SJSA1 (cell line): ENCODE results near the gene MAP4K4. TPM values are rescaled to one million over a fixed set of nuclear protein-coding genes. Genes with fewer than 3 reads are reported as not detected.
"Not testable (repeated sequence)": the region's sequence is repeated elsewhere in the genome, so short reads cannot be mapped to it uniquely, and the experiment has no call there.

Experiments used
- DNase-seq, 2 experiments: peaks; one replicate each; pipeline ENCODE4 v3.0.0-alpha.2; 2015 to 2020; ENCODE audit warnings: low spot score in 2 of 2, low read depth in 1 of 2
- H3K27ac ChIP-seq: fragments of 250-450 bp; sonication (Bioruptor Pico); 2 replicates; pipeline ENCODE4 v1.5.1; 2020; ENCODE audit warnings: mild to moderate bottlenecking, moderate library complexity
- H3K27me3 ChIP-seq: fragments of 250-450 bp; sonication (Bioruptor Pico); replicated peaks from 2 replicates; pipeline ENCODE4 v1.5.1; 2020; ENCODE audit warnings: mild to moderate bottlenecking, moderate library complexity
- H3K36me3 ChIP-seq: fragments of 250-450 bp; sonication (Bioruptor Pico); 2 replicates; pipeline ENCODE4 v1.5.1; 2020; ENCODE audit warnings: mild to moderate bottlenecking
- H3K4me1 ChIP-seq: fragments of 250-450 bp; sonication (Bioruptor Pico); replicated peaks from 2 replicates; pipeline ENCODE4 v1.6.1; 2021; ENCODE audit warnings: mild to moderate bottlenecking
- H3K4me3 ChIP-seq: fragments of 250-450 bp; sonication (Bioruptor Pico); 2 replicates; pipeline ENCODE4 v1.5.1; 2020; ENCODE audit warnings: mild to moderate bottlenecking
- H3K9me3 ChIP-seq: fragments of 250-450 bp; sonication (Bioruptor Pico); replicated peaks from 2 replicates; pipeline ENCODE4 v1.5.1; 2020; ENCODE audit warnings: mild to moderate bottlenecking
- total RNA-seq: library from RNA; depleted of rRNA; stranded (reverse); fragments of >200 nt; shearing (Covaris generic); gene quantifications from 2 replicates; pipeline ENCODE4 v1.2.3, GENCODE V29; 2014

MAP4K4 gene
- total RNA-seq, 1 experiment from 2014 or later, result 83.1 TPM

DNA sequence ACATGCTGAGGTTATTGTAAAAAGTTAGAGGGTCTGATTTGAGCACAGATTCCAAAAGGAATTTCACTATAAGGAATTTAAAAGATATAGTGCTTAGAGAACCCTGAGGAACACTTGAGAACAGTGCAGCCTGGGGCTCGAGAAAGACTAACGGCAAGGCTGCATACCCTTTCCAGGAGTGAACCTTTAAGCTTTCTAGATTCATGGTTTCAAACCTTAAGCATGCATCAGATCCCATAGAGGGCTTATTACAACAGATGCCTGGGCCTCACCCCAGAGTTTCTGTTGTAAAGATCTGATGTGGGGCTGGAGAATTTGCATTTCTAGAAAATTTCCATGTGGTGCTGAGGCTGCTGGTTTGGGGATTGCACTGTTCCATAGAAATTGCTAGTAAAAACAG lies 203.7 kb downstream of the MAP4K4 start:
- Histone ChIP-seq H3K36me3 (peaks cover 4% of the 10 kb centered on the region; the same call in 1 of the 2 replicates), H3K27me3 (no peaks in the 10 kb centered on the region), H3K4me1 (no peaks in the 10 kb centered on the region), H3K27ac (no peak overlapping the region), H3K4me3 (no peak overlapping the region), H3K9me3 (peaks cover 6% of the 10 kb centered on the region; the same call in 1 of the 2 replicates)
- no peak for DNase-seq

DNA sequence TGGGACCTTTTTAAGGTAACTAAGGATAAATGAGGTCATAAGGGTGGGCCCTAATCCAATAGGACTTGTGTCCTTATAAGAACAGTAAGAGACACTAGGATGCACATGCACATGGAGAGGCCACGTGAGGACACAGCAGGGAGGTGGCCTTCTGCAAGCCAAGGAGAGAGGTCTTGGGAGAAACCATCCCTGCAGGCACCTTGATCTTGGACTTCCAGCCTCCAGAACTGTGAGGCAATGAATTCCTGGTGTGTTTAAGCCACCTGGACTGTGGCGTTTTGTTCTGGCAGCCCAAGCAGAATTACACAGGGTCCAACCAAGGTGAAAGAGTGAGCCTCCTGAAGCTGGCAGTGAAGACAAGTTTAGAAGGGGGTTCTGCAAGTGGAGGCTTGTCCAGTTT lies 204.7 kb downstream of the MAP4K4 start:
- Histone ChIP-seq H3K36me3 (no peaks in the 10 kb centered on the region), H3K9me3 (peaks cover 8% of the 10 kb centered on the region; the same call in 1 of the 2 replicates), H3K27ac (no peak overlapping the region), H3K27me3 (no peaks in the 10 kb centered on the region), H3K4me3 (no peak overlapping the region), H3K4me1 (no peaks in the 10 kb centered on the region)
- DNase-seq, result no peak

- no peaks in the 10 kb centered on the region for H3K27me3 ChIP-seq
- peaks cover 8% of the 10 kb centered on the region for H3K9me3 ChIP-seq
- H3K4me1 ChIP-seq, result no peaks in the 10 kb centered on the region
- H3K27ac ChIP-seq, result no peak overlapping the region
- H3K4me3 ChIP-seq, result no peak overlapping the region
- no peak for DNase-seq
- H3K36me3 ChIP-seq, result no peaks in the 10 kb centered on the region
Measured at GRCh38 chr2:101904916-101905315, 207.4 kb downstream of the MAP4K4 start.

GRCh38 chr2:101905746-101906336 lies 208.3 kb downstream of the MAP4K4 start:
- DNase-seq, result no peak

GRCh38 chr2:101909760-101910159 lies 212.3 kb downstream of the MAP4K4 start:
- Histone ChIP-seq H3K27me3 (0 out of 2 replicates have a peak, but pooled peaks cover 4% of the 10 kb centered on the region), H3K4me3 (no peak overlapping the region), H3K27ac (no peak overlapping the region), H3K9me3 (peaks cover 8% of the 10 kb centered on the region), H3K4me1 (no peaks in the 10 kb centered on the region), H3K36me3 (no peaks in the 10 kb centered on the region)
- DNase-seq, result no peak

More at GRCh38 chr2:101905746-101906336, 208.3 kb downstream of the MAP4K4 start:
- no peak overlapping the region for H3K27ac ChIP-seq
- H3K27me3 ChIP-seq, result no peaks in the 10 kb centered on the region
- no peaks in the 10 kb centered on the region for H3K36me3 ChIP-seq
- no peaks in the 10 kb centered on the region for H3K4me1 ChIP-seq
- H3K9me3 ChIP-seq, result peaks cover 8% of the 10 kb centered on the region
- H3K4me3 ChIP-seq, result no peak overlapping the region

DNA sequence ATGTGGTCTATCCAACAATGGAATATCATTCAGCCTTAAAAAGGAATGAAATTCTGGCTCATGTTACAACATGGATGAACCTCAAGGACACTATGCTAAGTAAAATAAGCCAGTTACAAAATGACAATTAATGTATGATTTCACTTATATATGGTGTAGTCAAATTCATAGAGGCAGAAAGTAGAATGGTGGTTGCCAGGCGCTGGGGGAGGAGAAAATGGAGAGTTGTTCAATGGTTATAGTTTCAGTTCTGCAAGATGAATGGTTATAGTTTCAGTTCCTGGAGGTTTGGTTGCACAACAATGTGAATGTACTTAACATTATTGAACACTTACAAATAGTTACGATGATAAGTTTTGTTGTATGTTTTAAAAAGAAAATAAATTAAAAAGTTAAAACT lies 215.0 kb downstream of the MAP4K4 start:
- Histone ChIP-seq H3K9me3 (no peaks in the 10 kb centered on the region; the same call in none of the 2 replicates), H3K27me3 (0 out of 2 replicates have a peak, but pooled peaks cover 4% of the 10 kb centered on the region), H3K36me3 (no peaks in the 10 kb centered on the region), H3K4me1 (no peaks in the 10 kb centered on the region), H3K4me3 (no peak overlapping the region), H3K27ac (no peak overlapping the region)
- no peak for DNase-seq

- Histone ChIP-seq H3K36me3 (no peaks in the 10 kb centered on the region), H3K4me3 (no peak overlapping the region), H3K27me3 (no peaks in the 10 kb centered on the region), H3K4me1 (no peaks in the 10 kb centered on the region), H3K9me3 (peaks cover 6% of the 10 kb centered on the region; the same call in 1 of the 2 replicates), H3K27ac (no peak overlapping the region)
- DNase-seq, result no peak
Measured at GRCh38 chr2:101921319-101921952, 223.9 kb downstream of the MAP4K4 start.

DNA sequence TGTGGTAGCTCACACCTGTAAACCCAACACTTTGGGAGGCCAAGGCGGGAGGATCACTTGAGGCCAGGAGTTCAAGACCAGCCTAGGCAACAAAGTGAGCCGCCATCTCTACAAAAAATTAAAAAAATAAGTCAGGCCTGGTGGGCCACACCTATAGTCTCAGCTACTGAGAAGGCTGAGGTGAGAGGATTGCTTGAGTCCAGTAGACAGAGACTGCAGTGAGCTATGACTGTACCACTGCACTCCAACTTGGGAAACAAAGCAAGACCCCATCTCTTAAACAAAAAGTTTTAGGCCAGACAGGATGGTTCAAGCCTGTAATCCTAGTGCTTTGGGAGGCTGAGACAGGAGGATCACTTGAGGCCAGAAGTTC lies 224.4 kb downstream of the MAP4K4 start:
- H3K4me3 ChIP-seq, result no peak overlapping the region
- DNase-seq, result no peak
- H3K27ac ChIP-seq, result no peak overlapping the region
- H3K4me1 ChIP-seq, result no peaks in the 10 kb centered on the region
- peaks cover 6% of the 10 kb centered on the region; the same call in 1 of the 2 replicates for H3K9me3 ChIP-seq
- H3K36me3 ChIP-seq, result no peaks in the 10 kb centered on the region
- no peaks in the 10 kb centered on the region for H3K27me3 ChIP-seq

- not testable (repeated sequence) for H3K4me3 ChIP-seq
Measured at GRCh38 chr2:101924311-101924710, 226.8 kb downstream of the MAP4K4 start.

DNA sequence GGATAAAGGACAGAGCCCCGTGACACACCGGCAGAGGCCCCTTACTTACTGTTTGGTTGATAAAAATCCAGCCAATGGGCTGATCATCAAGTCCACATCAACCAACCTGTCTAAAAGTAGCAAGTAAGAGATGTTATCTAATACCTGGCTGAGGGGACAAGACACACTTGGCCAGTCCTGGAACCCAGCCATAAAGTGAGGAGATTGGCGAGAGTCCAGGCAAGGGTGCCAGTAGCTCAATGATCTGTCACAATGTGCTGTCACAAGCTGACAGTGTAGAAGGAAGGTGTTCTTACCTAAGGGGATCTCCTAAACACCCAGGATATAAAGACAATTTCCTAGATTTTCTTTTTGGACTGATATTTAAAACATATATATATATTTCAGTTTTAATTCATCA lies 232.5 kb downstream of the MAP4K4 start:
- H3K9me3 ChIP-seq, result 0 out of 2 replicates have a peak, but pooled peaks cover 3% of the 10 kb centered on the region
- no peaks in the 10 kb centered on the region for H3K4me1 ChIP-seq
- H3K36me3 ChIP-seq, result no peaks in the 10 kb centered on the region
- H3K27ac ChIP-seq, result no peak overlapping the region
- no peak for DNase-seq
- no peaks in the 10 kb centered on the region for H3K27me3 ChIP-seq
- H3K4me3 ChIP-seq, result no peak overlapping the region

More at GRCh38 chr2:101924311-101924710, 226.8 kb downstream of the MAP4K4 start:
- not testable (repeated sequence) for H3K27ac ChIP-seq, H3K4me1 ChIP-seq, H3K36me3 ChIP-seq, H3K27me3 ChIP-seq, H3K9me3 ChIP-seq, DNase-seq

DNA sequence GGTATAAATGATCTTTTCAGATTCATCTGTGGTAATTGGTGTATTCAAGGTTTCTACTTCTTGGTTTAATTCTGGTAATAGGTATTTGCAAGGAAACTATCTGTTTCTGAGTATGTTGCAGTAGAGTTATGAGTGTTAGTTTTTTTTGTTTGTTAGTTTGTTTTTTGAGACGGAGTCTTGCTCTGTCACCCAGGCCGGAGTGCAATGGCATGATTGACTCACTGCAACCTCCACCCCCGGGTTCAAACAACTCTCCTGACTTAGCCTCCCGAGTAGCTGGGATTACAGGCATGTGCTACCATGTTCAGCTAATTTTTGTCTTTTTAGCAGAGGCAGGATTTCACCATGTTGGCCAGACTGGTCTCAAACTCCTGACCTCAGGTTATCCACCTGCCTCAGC lies 233.3 kb downstream of the MAP4K4 start:
- no peak overlapping the region for H3K27ac ChIP-seq
- no peaks in the 10 kb centered on the region for H3K36me3 ChIP-seq
- no peak overlapping the region for H3K4me3 ChIP-seq
- DNase-seq, result no peak
- peaks cover 4% of the 10 kb centered on the region for H3K4me1 ChIP-seq
- H3K9me3 ChIP-seq, result 0 out of 2 replicates have a peak, but pooled peaks cover 3% of the 10 kb centered on the region
- no peaks in the 10 kb centered on the region for H3K27me3 ChIP-seq

DNA sequence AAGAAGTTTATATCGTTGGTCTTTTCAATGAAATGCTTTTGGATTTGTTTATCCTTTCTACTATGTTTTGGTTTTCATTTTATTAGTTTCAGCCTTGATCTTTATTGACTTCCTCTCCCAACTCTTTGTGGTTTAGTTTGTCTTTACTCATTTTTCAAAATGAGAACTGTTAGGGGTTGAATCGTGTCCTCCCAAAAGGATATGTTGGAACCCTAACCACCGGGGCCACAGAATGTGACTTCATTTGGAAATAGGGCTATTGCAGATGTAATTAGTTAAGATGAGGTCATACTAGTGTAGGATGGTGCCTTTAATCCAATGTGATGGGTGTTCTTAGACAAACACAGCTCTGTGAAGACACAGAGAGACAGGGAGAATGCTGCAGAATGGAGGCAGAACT lies 233.9 kb downstream of the MAP4K4 start:
- H3K4me3 ChIP-seq, result no peak overlapping the region
- H3K4me1 ChIP-seq, result peaks cover 8% of the 10 kb centered on the region
- H3K27me3 ChIP-seq, result no peaks in the 10 kb centered on the region
- no peak overlapping the region for H3K27ac ChIP-seq
- DNase-seq, result no peak
- H3K36me3 ChIP-seq, result no peaks in the 10 kb centered on the region
- 0 out of 2 replicates have a peak, but pooled peaks cover under 1% of the 10 kb centered on the region for H3K9me3 ChIP-seq

GRCh38 chr2:101935764-101936163 lies 238.3 kb downstream of the MAP4K4 start:
- H3K9me3 ChIP-seq, H3K27ac ChIP-seq, H3K4me3 ChIP-seq, H3K36me3 ChIP-seq, H3K4me1 ChIP-seq, H3K27me3 ChIP-seq: not testable (repeated sequence)
- DNase-seq, result peak in 1 of 2 experiments; percentile 16

DNA sequence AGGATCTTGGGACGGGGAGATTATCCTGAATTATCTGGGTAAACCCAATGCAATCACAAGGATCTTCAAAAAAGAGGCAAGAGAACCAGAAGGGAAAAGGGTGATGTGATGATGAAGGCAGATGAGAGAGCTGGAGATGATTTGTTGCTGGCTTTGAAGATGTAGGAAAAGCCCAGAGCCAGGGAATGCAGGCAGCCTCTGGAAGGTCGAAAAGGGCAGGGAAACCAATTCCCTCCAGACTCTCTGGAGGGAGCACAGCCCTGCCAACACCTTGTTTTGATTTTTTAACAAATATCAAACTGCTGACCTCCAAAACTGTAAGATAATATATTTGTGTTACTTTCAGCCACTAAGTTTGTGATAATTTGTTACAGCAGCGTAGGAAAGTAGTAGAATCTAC lies 245.3 kb downstream of the MAP4K4 start:
- Histone ChIP-seq H3K4me3 (no peak overlapping the region), H3K4me1 (no peaks in the 10 kb centered on the region), H3K27ac (no peak overlapping the region), H3K36me3 (no peaks in the 10 kb centered on the region), H3K27me3 (no peaks in the 10 kb centered on the region), H3K9me3 (no peaks in the 10 kb centered on the region)
- DNase-seq, result no peak
